GM21619 (cell line): ENCODE results near the gene KIF26A.

ENCODE experiments used
- ATAC-seq: cut with Tn5 transposase; IDR thresholded peaks from one replicate; pipeline ENCODE4 v1.9.1; 2021; ENCODE audit not compliant: unreplicated experiment

KIF26A gene

GRCh38 chr14:104129556-104129955 is 8.8 kb upstream of the KIF26A start:
- ATAC-seq, result no peak

DNA sequence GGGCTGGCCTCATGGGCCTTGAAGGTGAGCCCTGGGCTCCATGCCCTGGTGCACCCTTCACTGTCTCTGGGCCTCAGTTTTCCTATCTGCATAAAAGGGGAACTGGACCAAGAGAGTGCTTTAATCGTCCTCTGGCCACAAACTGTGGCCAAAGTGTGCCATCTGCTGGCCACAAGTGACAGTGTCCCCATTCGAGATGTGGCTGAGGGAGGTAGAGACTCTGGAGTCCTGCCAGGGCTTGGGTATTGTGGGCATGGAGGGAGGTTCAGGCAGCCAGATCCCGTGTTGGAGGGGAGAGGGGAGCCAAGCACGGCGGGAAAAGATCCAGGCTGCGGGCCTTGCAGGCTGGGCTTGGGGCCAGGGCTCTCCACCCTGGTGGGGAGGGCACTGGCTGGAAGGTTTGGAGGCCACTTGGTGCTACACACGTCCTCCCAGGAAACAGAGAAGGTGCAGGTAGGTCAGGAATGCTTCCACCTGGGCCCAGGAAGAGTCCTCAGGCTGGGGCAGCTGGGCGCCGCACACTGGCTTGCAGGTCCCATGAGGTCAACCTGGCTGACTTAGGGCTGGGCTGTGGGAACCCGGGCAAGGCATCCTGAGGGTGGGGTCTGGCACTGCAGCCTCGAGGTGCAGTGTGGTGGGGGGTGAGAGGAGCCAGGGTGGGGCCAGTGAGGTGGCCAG is 7.3 kb upstream of the KIF26A start:
- no peak for ATAC-seq

DNA sequence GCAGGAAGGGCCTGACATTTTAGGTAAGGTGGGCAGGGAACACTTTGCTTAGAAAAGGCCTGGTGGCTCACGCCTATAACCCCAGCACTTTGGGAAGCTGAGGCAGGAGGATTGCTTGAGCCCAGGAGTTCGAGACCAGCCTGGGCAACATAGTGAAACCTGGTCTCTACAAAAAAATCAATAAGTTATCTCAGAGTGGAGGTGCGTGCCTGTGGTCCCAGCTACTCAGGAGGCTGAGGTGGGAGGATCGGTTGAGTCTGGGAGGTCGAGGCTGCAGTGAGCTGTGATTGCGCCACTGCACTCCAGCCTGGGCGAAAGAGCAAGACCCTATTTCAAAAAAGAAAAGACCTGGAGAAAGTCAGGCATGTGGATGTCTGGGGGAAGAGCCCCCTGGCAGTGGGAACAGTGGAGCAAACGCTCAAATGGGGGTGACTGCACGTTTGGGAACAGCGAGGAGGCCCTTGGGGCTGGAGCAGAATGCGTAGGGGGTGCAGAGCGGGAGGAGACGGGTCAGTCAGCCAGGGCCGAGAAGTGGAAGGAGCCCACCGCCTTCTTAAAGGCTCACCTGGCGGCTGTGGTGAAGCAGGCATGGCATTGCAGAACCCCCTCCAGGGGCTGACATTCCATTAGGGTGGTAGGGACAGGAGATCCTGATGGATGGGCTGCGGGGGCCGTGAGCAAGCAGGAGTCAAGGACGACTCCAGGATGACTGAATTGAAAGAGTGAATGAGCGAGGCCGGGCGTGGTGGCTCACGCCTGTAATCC is 6.2 kb upstream of the KIF26A start:
- ATAC-seq, result no peak

GRCh38 chr14:104132981-104133380 is 5.4 kb upstream of the KIF26A start:
- ATAC-seq, result no peak

DNA sequence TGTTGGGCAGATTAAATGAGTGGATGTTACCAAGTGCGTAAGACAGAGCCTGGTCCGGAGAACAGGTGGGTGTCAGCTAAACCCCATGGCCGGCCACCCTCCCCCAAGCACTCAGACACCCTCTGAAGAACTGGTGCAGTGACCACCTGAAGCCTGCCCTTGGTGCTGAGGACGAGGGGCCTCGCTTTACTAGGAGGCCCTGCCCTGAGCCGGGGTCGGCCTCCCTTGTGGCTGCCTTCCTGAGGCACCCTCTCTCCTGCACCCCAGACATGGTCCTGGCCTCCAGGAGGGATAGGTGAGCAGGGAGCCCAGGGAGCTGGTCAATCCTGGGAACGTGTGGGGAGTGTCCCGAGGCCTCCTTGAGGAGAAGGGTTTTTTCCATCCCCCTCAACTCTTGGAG is 4.9 kb upstream of the KIF26A start:
- ATAC-seq, result no peak

DNA sequence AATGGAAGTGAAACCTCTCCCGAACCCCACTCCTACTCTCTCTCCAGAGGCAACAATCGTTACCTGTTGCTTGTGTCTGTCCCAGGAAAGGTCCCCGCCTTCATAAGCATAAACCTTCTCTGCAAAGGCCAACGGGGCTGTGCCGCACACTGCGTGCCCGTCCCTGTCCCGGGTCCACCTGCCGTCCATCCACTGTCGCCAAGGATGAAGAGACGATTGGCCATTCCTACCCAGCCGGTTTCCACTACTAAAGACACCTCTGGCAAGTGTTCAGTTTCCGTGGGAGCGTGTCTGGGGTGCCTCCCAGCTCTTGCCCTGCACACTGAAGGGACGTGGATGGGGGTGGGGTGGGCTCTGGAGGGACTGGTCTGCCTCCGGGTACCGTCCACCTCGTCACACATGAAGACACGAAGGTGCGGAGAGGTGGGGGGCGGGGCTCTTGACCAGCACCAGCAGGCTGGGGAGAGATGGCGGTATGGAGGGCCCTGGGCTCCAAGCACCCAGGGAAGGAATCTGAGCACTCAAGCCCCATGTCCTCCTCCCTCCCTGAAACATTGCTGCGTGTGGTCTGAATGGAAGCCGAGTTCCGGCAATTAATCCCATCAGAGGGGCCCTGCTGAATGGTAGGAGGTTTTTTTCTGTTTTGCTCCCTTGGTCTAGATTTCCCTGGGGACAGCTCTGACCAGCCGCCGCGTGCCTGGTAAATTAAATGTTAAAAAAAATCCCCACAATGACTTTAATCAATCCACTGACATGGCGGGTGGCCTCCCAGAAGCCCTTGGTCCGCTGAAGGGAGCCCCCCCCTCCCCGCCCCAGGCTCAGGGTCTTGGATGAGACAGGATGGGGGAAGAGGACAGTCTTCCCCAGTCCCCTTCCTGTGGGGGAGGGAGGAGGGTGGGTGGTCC is 4.1 kb upstream of the KIF26A start:
- no peak for ATAC-seq

DNA sequence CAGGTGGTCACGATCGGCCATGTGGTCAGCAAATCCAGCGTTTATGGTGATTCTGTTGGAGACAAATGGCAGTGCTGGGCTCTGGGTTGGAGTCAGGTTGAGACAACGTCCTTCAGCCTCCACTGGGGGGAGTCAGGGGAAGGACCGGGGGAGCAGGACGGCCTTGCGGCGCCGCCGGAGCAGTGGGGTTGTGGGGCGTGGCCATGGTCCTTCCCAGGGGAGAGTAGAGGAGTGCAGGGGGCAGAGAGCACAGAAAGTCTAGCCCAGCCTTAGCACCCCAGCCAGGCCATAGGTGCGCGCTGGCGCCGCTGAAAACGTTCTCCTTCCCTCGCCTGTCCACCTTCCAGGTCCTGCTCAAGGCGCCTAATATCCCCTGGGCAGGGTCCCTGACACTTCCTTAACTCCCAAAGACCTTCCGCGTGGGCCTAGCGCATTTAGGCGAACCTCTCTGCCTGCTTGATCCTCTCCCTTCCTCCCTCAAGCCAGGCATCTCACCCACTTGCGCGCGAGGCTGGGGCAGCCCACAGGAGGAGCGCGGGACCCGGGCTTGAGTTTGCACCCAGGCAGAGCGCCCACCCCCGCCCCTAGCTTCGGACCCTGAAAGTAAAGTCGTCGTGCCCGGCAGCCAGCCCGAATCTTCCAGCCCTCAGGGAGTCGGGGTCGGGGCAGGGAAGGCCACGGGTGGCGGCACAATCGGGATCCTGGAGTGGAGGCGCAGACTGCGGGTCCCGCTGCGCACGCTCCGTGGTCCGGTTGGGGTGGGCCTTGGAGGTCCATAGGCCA is 3.1 kb upstream of the KIF26A start:
- ATAC-seq, result no peak

GRCh38 chr14:104135904-104136471 is 2.4 kb upstream of the KIF26A start:
- ATAC-seq, result no peak

DNA sequence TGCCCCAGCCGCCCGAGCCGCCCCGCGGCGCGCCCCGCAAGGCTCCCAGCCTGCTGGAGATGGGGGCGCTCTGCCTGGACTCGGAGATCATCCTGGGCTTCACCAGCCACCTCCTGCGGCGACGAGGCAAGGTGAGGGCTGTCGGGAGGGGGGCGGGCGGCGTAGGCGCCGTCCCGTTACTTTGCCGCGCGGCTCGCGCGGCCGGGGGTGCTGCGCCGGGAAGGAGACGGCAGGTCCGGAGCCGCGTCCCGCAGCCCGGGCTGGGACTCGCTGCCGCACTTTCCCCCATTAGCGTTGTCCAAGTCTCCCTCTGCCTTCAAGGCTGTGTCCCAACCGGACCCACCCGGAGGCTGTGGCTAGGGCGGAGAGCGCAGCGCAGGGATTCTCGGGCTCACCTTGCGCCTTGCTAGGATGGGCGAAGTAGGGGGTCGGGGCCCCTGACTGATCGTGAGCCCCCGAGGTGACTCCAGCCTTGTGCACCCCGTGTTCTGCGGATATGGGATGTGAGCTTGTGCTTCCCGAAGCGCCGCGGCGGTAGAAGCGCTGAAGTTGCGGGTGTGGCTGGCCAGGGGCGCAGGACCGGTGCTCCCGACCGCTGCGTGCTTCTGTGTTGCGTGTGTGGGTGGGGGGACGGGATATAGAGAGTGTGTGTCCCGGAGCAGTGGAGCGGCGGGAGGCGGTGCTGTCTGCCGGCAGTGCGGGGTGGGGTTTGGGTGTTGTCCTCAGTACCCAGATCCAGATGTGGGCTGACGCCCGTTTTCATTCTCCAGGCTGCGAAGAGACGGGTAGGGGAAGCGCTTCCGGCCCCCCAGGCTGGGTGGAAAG is 1.7 kb upstream of the KIF26A start:
- ATAC-seq, result no peak

DNA sequence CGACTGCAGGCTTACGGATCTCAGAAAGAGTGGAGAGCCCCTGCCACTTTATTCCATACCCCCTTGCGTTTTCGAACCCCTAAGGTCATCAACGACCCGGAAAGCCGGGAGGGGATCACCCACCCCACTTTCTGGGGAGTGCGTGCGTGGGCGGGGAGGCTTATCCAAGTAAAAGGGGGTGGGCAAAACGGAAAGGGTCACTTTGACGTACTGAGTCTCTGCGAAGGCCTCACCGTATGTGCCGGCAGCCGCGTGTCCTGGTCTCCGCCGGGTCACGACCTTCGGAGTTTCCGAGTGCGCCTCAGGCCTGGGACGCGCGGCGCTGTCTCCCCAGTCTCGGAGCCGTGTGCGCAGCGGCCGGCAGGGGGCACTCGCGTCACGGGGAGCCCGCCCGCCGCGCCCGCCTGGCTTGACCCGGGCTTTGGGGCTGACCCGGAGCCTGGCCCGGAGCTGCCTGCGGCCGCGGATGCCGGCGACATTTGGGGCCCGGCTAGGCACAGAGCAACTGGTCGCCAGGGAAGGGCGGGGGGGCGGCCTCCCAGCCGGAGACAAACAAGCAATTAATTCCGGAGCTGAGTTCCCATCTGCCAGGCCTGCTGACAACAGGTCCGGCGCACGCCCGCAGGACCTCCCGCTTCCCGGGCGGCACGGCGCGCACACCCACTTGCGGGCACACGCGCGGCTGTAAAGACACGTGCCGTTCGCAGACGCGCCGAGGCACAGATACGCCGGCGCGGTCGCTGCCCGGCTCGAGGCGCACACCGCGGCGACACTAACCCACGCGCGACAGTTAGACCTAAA is 890 bp upstream of the KIF26A start:
- ATAC-seq, result no peak

DNA sequence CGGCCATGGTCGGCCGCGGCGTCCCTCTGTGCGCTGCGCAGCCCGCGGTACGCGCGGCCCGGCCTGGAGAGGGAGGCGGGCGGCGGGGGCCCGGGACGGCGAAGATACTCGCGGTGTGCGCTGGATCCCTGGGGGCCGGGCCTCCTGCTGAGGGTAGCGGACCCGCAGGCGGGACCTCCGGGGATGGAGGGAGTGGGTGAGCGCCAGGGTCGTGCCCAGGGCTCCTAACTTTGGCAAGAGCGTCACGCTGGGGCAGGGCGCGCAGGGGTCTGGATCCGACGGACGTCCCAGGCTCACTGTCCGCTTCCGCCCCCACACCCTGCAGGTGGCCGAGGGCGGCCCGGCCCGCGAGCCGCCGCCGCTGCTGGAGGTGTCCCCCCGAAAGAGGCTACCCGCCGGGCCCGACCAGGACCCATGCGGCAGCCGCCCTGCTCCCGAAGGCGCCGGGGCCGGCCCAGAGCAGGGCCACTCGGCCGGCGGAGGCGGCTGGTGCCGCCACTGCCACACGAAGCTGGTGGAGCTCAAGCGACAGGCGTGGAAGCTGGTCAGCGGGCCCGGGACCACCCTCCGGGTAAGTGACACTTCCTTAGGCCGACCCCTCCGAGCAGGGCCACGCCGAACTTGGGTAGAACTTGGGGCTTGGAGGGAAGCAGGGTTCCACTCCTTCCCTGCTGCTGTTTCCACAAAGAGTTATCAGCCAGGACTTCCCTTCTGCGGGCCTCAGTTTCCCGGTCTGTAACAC is 502 bp downstream of the KIF26A start:
- ATAC-seq, result no peak

GRCh38 chr14:104139460-104140212 is 1.2 kb downstream of the KIF26A start:
- ATAC-seq, result no peak

DNA sequence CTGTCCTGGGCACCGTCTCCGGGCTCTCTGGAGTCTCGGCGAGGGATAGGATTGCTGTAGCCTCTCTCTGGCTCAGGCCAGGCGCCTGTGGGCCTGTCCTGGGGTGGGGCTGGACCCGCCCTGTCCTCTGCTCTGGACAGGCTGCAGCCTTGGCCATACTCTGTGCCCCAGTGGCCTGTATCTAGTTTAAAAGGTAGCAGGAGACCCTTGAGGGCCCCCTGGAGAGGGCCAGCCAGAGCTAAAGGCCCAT is 1.8 kb downstream of the KIF26A start:
- ATAC-seq, result no peak

- ATAC-seq, result no peak
These were observed 2.3 kb downstream of the KIF26A start for GRCh38 chr14:104140463-104141331.

DNA sequence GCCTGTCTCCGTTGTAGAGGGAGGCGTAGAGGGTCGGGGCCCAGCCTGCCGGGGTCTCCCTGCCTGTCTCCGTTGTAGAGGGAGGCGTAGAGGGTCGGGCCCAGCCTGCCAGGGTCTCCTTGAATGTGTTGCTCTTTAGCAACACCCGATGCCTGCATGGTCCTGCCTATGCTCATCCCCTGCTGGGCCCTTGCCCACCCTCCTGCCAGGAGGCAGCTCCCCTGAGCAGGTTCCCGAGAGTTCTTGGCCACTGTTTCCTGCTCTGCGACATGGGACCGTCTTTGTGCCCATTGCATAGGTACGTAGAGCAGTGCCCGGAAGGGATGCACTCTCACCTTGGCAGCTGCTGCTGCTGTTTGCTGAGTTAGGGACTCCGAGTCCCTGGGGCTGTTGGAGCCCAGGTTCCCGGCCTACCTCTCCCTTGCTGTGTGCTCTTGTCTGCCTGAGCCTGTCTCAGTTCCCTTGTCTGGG is 3.3 kb downstream of the KIF26A start:
- no peak for ATAC-seq

GRCh38 chr14:104142136-104142945 is 4.0 kb downstream of the KIF26A start:
- no peak for ATAC-seq
